ENCODE measurements around the gene SNX8. TPM values are rescaled to one million over a fixed set of nuclear protein-coding genes. Genes with fewer than 3 reads are reported as not detected.

The SNX8 gene
- polyA plus RNA-seq, 1 experiment: 40.2 TPM

GRCh38 chr7:2259480-2259879 lies 54.8 kb downstream of the SNX8 start:
- ChIA-PET CTCF (no interaction called here), POLR2A (no interaction called here)
- DNase-seq (ENCODE audit: low read depth, low spot score): no peak
- Histone ChIP-seq H3K9me3 (ENCODE audit: control insufficient read depth, insufficient read depth, low read length) (no peaks in the 10 kb centered on the region; the same call in 1 of the 2 replicates), H3K27ac (ENCODE audit: low read depth, low read length) (no peak overlapping the region), H3K27me3 (ENCODE audit: control insufficient read depth, insufficient read depth, low read length) (no peaks in the 10 kb centered on the region), H3K4me3 (ENCODE audit: low read depth, low read length) (no peak overlapping the region)
- no peak for TF ChIP-seq CTCF (IDR thresholded peaks at IDR 0.05; ENCODE audit: low read depth, low read length)

- Histone ChIP-seq H3K27me3 (ENCODE audit: control insufficient read depth, insufficient read depth, low read length) (no peaks in the 10 kb centered on the region), H3K27ac (ENCODE audit: low read depth, low read length) (no peak overlapping the region), H3K4me3 (ENCODE audit: low read depth, low read length) (no peak overlapping the region), H3K9me3 (ENCODE audit: control insufficient read depth, insufficient read depth, low read length) (no peaks in the 10 kb centered on the region; the same call in 1 of the 2 replicates)
- POLR2A ChIA-PET: no interaction called here
- CTCF ChIA-PET: no interaction called here
- no peak for DNase-seq (ENCODE audit: low read depth, low spot score)
- no peak for TF ChIP-seq CTCF (IDR thresholded peaks at IDR 0.05; ENCODE audit: low read depth, low read length)
Measured at GRCh38 chr7:2258661-2259365, 55.4 kb downstream of the SNX8 start.

- Histone ChIP-seq H3K4me3 (ENCODE audit: low read depth, low read length) (no peak overlapping the region), H3K27me3 (ENCODE audit: control insufficient read depth, insufficient read depth, low read length) (no peaks in the 10 kb centered on the region), H3K27ac (ENCODE audit: low read depth, low read length) (no peak overlapping the region), H3K9me3 (ENCODE audit: control insufficient read depth, insufficient read depth, low read length) (no peaks in the 10 kb centered on the region; the same call in 1 of the 2 replicates)
- CTCF ChIA-PET: no interaction called here
- TF ChIP-seq CTCF (IDR thresholded peaks at IDR 0.05; ENCODE audit: low read depth, low read length): no peak
- POLR2A ChIA-PET: no interaction called here
- no peak for DNase-seq (ENCODE audit: low read depth, low spot score)
Measured at GRCh38 chr7:2257651-2258050, 56.6 kb downstream of the SNX8 start.

GRCh38 chr7:2257046-2257551 lies 57.1 kb downstream of the SNX8 start:
- no peak for DNase-seq (ENCODE audit: low read depth, low spot score)
- CTCF ChIA-PET: no interaction called here
- H3K27me3 ChIP-seq (ENCODE audit: control insufficient read depth, insufficient read depth, low read length): no peaks in the 10 kb centered on the region
- H3K27ac ChIP-seq (ENCODE audit: low read depth, low read length): no peak overlapping the region
- no peak for TF ChIP-seq CTCF (IDR thresholded peaks at IDR 0.05; ENCODE audit: low read depth, low read length)
- POLR2A ChIA-PET: no interaction called here
- no peaks in the 10 kb centered on the region; the same call in 1 of the 2 replicates for H3K9me3 ChIP-seq (ENCODE audit: control insufficient read depth, insufficient read depth, low read length)
- H3K4me3 ChIP-seq (ENCODE audit: low read depth, low read length): no peak overlapping the region

GRCh38 chr7:2256306-2257045 lies 57.8 kb downstream of the SNX8 start:
- ChIA-PET CTCF (no interaction called here), POLR2A (no interaction called here)
- Histone ChIP-seq H3K27me3 (ENCODE audit: control insufficient read depth, insufficient read depth, low read length) (no peaks in the 10 kb centered on the region), H3K9me3 (ENCODE audit: control insufficient read depth, insufficient read depth, low read length) (no peaks in the 10 kb centered on the region; the same call in 1 of the 2 replicates), H3K27ac (ENCODE audit: low read depth, low read length) (no peak overlapping the region), H3K4me3 (ENCODE audit: low read depth, low read length) (no peak overlapping the region)
- DNase-seq (ENCODE audit: low read depth, low spot score): no peak
- no peak for TF ChIP-seq CTCF (IDR thresholded peaks at IDR 0.05; ENCODE audit: low read depth, low read length)
